ENCODE measurements around the gene ZCCHC17. TPM values are rescaled to one million over a fixed set of nuclear protein-coding genes. Genes with fewer than 3 reads are reported as not detected.
A peak's percentile ranks its signal among the peaks of the same experiment; 100 is the strongest.

The ZCCHC17 gene
- 27.5 TPM for total RNA-seq (ENCODE audit: unreplicated experiment)
- long read RNA-seq, transcript ZCCHC17-201 (8 exons, 1,605 nt) = major isoform, 11 of 28 reads
- long read RNA-seq, partial matches to known transcripts = 6 of 28 reads
- long read RNA-seq, other reads (novel, unspliced or antisense) = 5 of 28 reads

- peak; percentile 88 for DNase-seq (ENCODE audit: low spot score)
- Mint-ChIP-seq H3K27ac (ENCODE audit: unreplicated experiment) (no peak within 1 kb of the TSS), H3K27me3 (ENCODE audit: unreplicated experiment) (peaks cover 7% of the 10 kb centered on the region), H3K4me3 (ENCODE audit: unreplicated experiment) (no peak within 1 kb of the TSS), H3K36me3 (ENCODE audit: low read depth, unreplicated experiment) (peaks cover 7% of the 10 kb centered on the region), H3K9me3 (ENCODE audit: unreplicated experiment) (no peaks in the 10 kb centered on the region), H3K4me1 (ENCODE audit: unreplicated experiment) (peaks cover 10% of the 10 kb centered on the region)
- no peak for TF ChIP-seq CTCF (IDR thresholded peaks at IDR 0.05; ENCODE audit: unreplicated experiment)
Measured at GRCh38 chr1:31296486-31297276, at the start of gene ZCCHC17, which contains the start of gene SNRNP40. Gene ZCCHC17, plus strand, starts transcription at chr1:31297032. Its CDS starts 13,067 bp downstream, at chr1:31310099. Gene SNRNP40, minus strand, starts transcription at chr1:31296788. Its CDS starts 37 bp downstream, at chr1:31296751.

GRCh38 chr1:31248276-31248675 is 48.6 kb upstream of the ZCCHC17 start:
- H3K27me3 Mint-ChIP-seq (ENCODE audit: unreplicated experiment) = no peaks in the 10 kb centered on the region
- no peaks in the 10 kb centered on the region for H3K4me1 Mint-ChIP-seq (ENCODE audit: unreplicated experiment)
- no peaks in the 10 kb centered on the region for H3K36me3 Mint-ChIP-seq (ENCODE audit: low read depth, unreplicated experiment)
- no peaks in the 10 kb centered on the region for H3K9me3 Mint-ChIP-seq (ENCODE audit: unreplicated experiment)
- no peak overlapping the region for H3K27ac Mint-ChIP-seq (ENCODE audit: unreplicated experiment)
- no peak for DNase-seq (ENCODE audit: low spot score)
- TF ChIP-seq CTCF (IDR thresholded peaks at IDR 0.05; ENCODE audit: unreplicated experiment) = no peak
- no peak overlapping the region for H3K4me3 Mint-ChIP-seq (ENCODE audit: unreplicated experiment)

- Mint-ChIP-seq H3K9me3 (ENCODE audit: unreplicated experiment) (no peaks in the 10 kb centered on the region), H3K27ac (ENCODE audit: unreplicated experiment) (peak overlapping the region; percentile 59), H3K27me3 (ENCODE audit: unreplicated experiment) (no peaks in the 10 kb centered on the region), H3K4me3 (ENCODE audit: unreplicated experiment) (no peak overlapping the region), H3K4me1 (ENCODE audit: unreplicated experiment) (no peaks in the 10 kb centered on the region), H3K36me3 (ENCODE audit: low read depth, unreplicated experiment) (no peaks in the 10 kb centered on the region)
- no peak for TF ChIP-seq CTCF (IDR thresholded peaks at IDR 0.05; ENCODE audit: unreplicated experiment)
- no peak for DNase-seq (ENCODE audit: low spot score)
Measured at GRCh38 chr1:31249854-31250253, 47.0 kb upstream of the ZCCHC17 start.

- no peak for DNase-seq (ENCODE audit: low spot score)
- no peaks in the 10 kb centered on the region for H3K9me3 Mint-ChIP-seq (ENCODE audit: unreplicated experiment)
- peaks cover 2% of the 10 kb centered on the region for H3K27me3 Mint-ChIP-seq (ENCODE audit: unreplicated experiment)
- H3K27ac Mint-ChIP-seq (ENCODE audit: unreplicated experiment) = no peak overlapping the region
- no peaks in the 10 kb centered on the region for H3K4me1 Mint-ChIP-seq (ENCODE audit: unreplicated experiment)
- H3K36me3 Mint-ChIP-seq (ENCODE audit: low read depth, unreplicated experiment) = peaks cover 16% of the 10 kb centered on the region
- H3K4me3 Mint-ChIP-seq (ENCODE audit: unreplicated experiment) = no peak overlapping the region
- TF ChIP-seq CTCF (IDR thresholded peaks at IDR 0.05; ENCODE audit: unreplicated experiment) = no peak
Measured at GRCh38 chr1:31257213-31257612, 39.6 kb upstream of the ZCCHC17 start.

- Mint-ChIP-seq H3K4me3 (ENCODE audit: unreplicated experiment) (peak overlapping the region; percentile 21), H3K9me3 (ENCODE audit: unreplicated experiment) (no peaks in the 10 kb centered on the region), H3K4me1 (ENCODE audit: unreplicated experiment) (no peaks in the 10 kb centered on the region), H3K27ac (ENCODE audit: unreplicated experiment) (no peak overlapping the region), H3K36me3 (ENCODE audit: low read depth, unreplicated experiment) (peaks cover 16% of the 10 kb centered on the region), H3K27me3 (ENCODE audit: unreplicated experiment) (peaks cover 2% of the 10 kb centered on the region)
- no peak for TF ChIP-seq CTCF (IDR thresholded peaks at IDR 0.05; ENCODE audit: unreplicated experiment)
- DNase-seq (ENCODE audit: low spot score) = no peak
Measured at GRCh38 chr1:31258581-31258980, 38.3 kb upstream of the ZCCHC17 start.

Measured in endothelial cell (in vitro differentiated cells).